Transverse colon (tissue), 4 donors: Measurements from ENCODE around the gene ZMIZ2. TPM values are rescaled to one million over a fixed set of nuclear protein-coding genes. Genes with fewer than 3 reads are reported as not detected.
"Not testable (repeated sequence)": the region's sequence is repeated elsewhere in the genome, so short reads cannot be mapped to it uniquely, and the experiment has no call there.

Experiments
- DNase-seq: peaks from one replicate; pipeline ENCODE4 v3.0.0-alpha.2; 2019
- H3K27ac ChIP-seq, 4 donors: fragments of 200-600 bp; sonication (generic); 2 replicates each; pipeline ENCODE4 v1.5.1; 2016 to 2018; ENCODE audit warnings: inconsistent platforms in 4 of 4
- H3K27me3 ChIP-seq: fragments of 200-600 bp; sonication (generic); 2 replicates; pipeline ENCODE4 v1.5.1; 2017; ENCODE audit warnings: inconsistent platforms
- H3K36me3 ChIP-seq, 4 donors: fragments of 200-600 bp; sonication (generic); 2 replicates each; pipeline ENCODE4 v1.5.1; 2017 to 2019; ENCODE audit warnings: inconsistent platforms in 4 of 4
- H3K4me1 ChIP-seq, 4 donors: fragments of 200-600 bp; sonication (generic); 2 replicates each; pipeline ENCODE4 v1.5.1; 2017 to 2020; ENCODE audit warnings: inconsistent platforms in 4 of 4
- H3K4me3 ChIP-seq, 4 donors: fragments of 200-600 bp; sonication (generic); 1 replicate in 1 of 4; 2 replicates in 3 of 4; pipeline versions ENCODE4 v1.5.1 to v1.6.1; 2017 to 2019; ENCODE audit warnings: inconsistent platforms in 4 of 4
- H3K9me3 ChIP-seq, 2 donors: fragments of 200-600 bp; sonication (generic); 2 replicates each; pipeline ENCODE4 v1.5.1; 2017 to 2019; ENCODE audit warnings: inconsistent platforms in 2 of 2
- EP300 ChIP-seq: sonication (generic); formaldehyde crosslinking; IDR thresholded peaks from one replicate; pipeline ENCODE4 v1.6.1; 2017; ENCODE audit warnings: antibody characterized with exemption, low read depth
- POLR2A ChIP-seq: fragments of 450-650 bp; IDR thresholded peaks from one replicate; pipeline ENCODE4 v1.6.1; 2016; ENCODE audit warnings: antibody characterized with exemption, mild to moderate bottlenecking, moderate library complexity
- POLR2AphosphoS5 ChIP-seq, 3 donors: sonication (generic); formaldehyde crosslinking; IDR thresholded peaks; one replicate each; pipeline ENCODE4 v1.6.1; 2016; ENCODE audit warnings: antibody characterized with exemption in 3 of 3
- WGBS, 2 donors: methylation state at CpG; one replicate each; pipeline ENCODE4 v1.1.5; 2018; ENCODE audit warnings: low coverage in 1 of 2; 5-methylcytosine and 5-hydroxymethylcytosine counted together
- in situ Hi-C, 4 donors: fragments of 200-750 bp; cut with MboI; loops; one replicate each; pipeline versions ENCODE4 v1.15.0 to v1.15.1; 2017; ENCODE audit warnings: low sequenced_read_pairs in 3 of 4, low pct_ligation_motif_present in 1 of 4, low pct_unique_long_range_greater_than_20kb in 1 of 4
- intact Hi-C: fragments of 100-400 bp; cut with DNase I; formaldehyde crosslinking; loops from one replicate; pipeline ENCODE4 v1.15.1; 2023; ENCODE audit warnings: low total_unique reads
- total RNA-seq, 4 donors: library from RNA; depleted of rRNA; stranded (reverse); fragments of >200 nt; gene quantifications; one replicate each; pipeline ENCODE4 v1.1.0, GENCODE V29; 2016
- TF ChIP-seq, protein P1 (sequence below), 5 experiments: fragments of 200-600 bp in 3 of 5; fragments of 450-650 bp in 2 of 5; sonication (generic) in 3 of 5; IDR thresholded peaks; 1 replicate in 2 of 5; 2 replicates in 3 of 5; pipeline ENCODE4 v1.5.1; 2016 to 2017; ENCODE audit warnings: antibody characterized with exemption in 5 of 5, inconsistent platforms in 3 of 5, mild to moderate bottlenecking in 2 of 5, moderate library complexity in 1 of 5

Gene ZMIZ2
- total RNA-seq, 4 donors from 2014 or later, result 40.6 to 92.7 (median 69.3) TPM

DNA sequence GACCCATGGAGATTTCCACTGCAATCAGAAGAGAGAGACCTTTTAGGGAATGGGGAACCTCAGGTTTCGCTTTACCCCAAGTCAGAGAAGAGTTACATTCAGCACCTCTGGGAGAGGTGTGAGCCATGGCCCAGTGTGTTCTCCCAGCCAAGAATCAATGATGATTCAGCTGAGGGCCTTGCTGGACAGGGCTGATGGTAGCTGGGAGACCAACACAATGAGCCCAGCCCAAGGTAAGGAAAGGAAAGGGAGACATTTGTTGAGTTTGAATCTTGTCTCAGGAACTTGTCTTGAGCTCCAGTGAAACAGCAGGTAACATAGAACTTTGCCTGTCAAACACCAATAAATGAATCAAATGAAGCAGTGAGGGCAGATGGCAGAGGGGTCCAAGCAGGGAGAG is 33.8 kb downstream of the ZMIZ2 start:
- intact Hi-C loops, result loop anchor here (10.0 kb wide), 1 partner anchor 48 kb away; no protein-coding TSS in a partner anchor
- in situ Hi-C loops, result no loop called here
- no peak overlapping the region for H3K27ac ChIP-seq
- DNase-seq, result no peak
- H3K4me1 ChIP-seq, result no peaks in the 10 kb centered on the region
- 100% methylated on average over 1 of the region's 1 CpG; no CpG with 5 or more reads in 1 of the 2 donors for WGBS, 2 donors
- H3K36me3 ChIP-seq, result no peaks in the 10 kb centered on the region
- TF ChIP-seq POLR2A (no peak), EP300 (no peak), POLR2AphosphoS5 (IDR thresholded peaks at IDR 0.05) (no peak)
- TF ChIP-seq, protein P1, sequence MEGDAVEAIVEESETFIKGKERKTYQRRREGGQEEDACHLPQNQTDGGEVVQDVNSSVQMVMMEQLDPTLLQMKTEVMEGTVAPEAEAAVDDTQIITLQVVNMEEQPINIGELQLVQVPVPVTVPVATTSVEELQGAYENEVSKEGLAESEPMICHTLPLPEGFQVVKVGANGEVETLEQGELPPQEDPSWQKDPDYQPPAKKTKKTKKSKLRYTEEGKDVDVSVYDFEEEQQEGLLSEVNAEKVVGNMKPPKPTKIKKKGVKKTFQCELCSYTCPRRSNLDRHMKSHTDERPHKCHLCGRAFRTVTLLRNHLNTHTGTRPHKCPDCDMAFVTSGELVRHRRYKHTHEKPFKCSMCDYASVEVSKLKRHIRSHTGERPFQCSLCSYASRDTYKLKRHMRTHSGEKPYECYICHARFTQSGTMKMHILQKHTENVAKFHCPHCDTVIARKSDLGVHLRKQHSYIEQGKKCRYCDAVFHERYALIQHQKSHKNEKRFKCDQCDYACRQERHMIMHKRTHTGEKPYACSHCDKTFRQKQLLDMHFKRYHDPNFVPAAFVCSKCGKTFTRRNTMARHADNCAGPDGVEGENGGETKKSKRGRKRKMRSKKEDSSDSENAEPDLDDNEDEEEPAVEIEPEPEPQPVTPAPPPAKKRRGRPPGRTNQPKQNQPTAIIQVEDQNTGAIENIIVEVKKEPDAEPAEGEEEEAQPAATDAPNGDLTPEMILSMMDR (IDR thresholded peaks at IDR 0.05), result no peak
- H3K4me3 ChIP-seq, result no peak overlapping the region
- no peaks in the 10 kb centered on the region for H3K27me3 ChIP-seq
- no peaks in the 10 kb centered on the region for H3K9me3 ChIP-seq

DNA sequence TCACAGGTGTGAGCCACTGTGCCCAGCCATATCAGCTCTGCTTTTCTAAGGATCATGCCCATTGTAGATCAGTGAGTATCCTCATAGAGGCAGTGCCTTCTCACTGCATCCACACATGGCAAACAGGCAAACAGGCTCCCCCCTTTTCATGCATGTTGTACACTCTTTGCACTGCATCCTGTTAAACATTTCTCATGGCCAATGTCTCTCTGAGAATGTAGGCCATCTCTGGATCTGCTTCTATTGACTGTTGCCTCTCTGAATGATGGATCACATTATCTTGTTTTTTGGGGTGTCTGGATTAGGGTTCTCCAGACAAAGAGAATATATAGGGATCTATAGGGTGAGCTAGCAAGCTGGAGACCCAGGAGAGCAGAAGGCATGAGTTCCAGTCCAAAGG is 34.8 kb downstream of the ZMIZ2 start:
- H3K36me3 ChIP-seq, result no peaks in the 10 kb centered on the region
- H3K4me1 ChIP-seq, result no peaks in the 10 kb centered on the region
- H3K9me3 ChIP-seq, result no peaks in the 10 kb centered on the region
- H3K27ac ChIP-seq, result no peak overlapping the region
- no peaks in the 10 kb centered on the region for H3K27me3 ChIP-seq
- H3K4me3 ChIP-seq, result no peak overlapping the region
- DNase-seq, result no peak
- intact Hi-C loops (loop anchor here (10.0 kb wide), 1 partner anchor 49 kb away; no protein-coding TSS in a partner anchor), in situ Hi-C loops (no loop called here)
- TF ChIP-seq POLR2A (no peak), EP300 (no peak), POLR2AphosphoS5 (IDR thresholded peaks at IDR 0.05) (no peak)
- TF ChIP-seq, protein P1 (IDR thresholded peaks at IDR 0.05), result no peak

DNA sequence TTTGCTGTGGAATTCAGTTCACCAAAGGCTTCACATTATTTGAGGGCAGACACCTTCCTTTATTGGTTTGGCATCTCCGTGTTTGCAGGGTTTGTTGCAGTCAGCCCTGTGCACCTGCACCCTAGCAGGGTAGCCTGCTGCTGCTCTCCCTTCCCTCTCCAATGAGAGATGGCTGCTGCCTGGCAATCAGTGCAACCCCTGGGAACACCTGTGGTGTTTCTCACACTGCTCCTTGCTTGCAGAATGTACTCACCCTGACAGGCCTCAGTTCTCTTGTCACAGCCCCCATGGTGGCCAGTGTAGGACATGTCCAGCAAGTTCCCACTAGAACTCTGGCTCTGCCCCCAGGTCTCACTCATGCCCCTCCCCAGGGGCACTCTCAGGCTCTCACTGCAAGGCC is 35.7 kb downstream of the ZMIZ2 start:
- H3K9me3 ChIP-seq, result no peaks in the 10 kb centered on the region
- no peak overlapping the region for H3K27ac ChIP-seq
- intact Hi-C loops (loop anchor here (10.0 kb wide), 1 partner anchor 50 kb away; no protein-coding TSS in a partner anchor), in situ Hi-C loops (no loop called here)
- H3K27me3 ChIP-seq, result no peaks in the 10 kb centered on the region
- DNase-seq, result no peak
- H3K36me3 ChIP-seq, result no peaks in the 10 kb centered on the region
- H3K4me1 ChIP-seq, result no peaks in the 10 kb centered on the region
- 60 to 86% methylated on average over 1 of the region's 1 CpG for WGBS, 2 donors
- H3K4me3 ChIP-seq, result no peak overlapping the region
- no peak for TF ChIP-seq POLR2A
- no peak for TF ChIP-seq EP300
- TF ChIP-seq POLR2AphosphoS5 (IDR thresholded peaks at IDR 0.05), result no peak
- TF ChIP-seq, protein P1 (IDR thresholded peaks at IDR 0.05), result no peak

DNA sequence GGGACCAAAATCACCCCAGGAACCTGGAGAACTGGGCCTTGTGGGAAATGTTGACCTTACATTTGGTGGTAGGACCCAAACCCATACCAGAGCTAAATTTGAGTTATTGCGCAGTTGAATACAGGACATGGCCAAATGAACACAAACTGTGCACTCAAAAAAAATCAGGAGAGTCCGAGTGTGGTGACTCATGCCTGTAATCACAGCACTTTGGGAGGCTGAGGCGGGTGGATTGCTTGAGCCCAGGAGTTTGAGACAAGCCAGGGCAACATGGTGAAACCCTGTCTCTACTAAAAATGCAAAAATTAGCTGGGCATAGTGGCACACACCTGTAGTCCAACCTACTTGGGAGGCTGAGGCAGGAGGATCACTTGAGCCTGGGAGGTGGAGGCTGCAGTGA is 36.6 kb downstream of the ZMIZ2 start:
- H3K36me3 ChIP-seq, H3K9me3 ChIP-seq, H3K4me1 ChIP-seq, H3K27me3 ChIP-seq, DNase-seq, H3K4me3 ChIP-seq, in situ Hi-C loops, H3K27ac ChIP-seq: not testable (repeated sequence)
- intact Hi-C loops, result loop anchor here (10.0 kb wide), 1 partner anchor 50 kb away; no protein-coding TSS in a partner anchor
- 94 to 95% methylated on average over 3 of the region's 3 CpGs for WGBS, 2 donors

DNA sequence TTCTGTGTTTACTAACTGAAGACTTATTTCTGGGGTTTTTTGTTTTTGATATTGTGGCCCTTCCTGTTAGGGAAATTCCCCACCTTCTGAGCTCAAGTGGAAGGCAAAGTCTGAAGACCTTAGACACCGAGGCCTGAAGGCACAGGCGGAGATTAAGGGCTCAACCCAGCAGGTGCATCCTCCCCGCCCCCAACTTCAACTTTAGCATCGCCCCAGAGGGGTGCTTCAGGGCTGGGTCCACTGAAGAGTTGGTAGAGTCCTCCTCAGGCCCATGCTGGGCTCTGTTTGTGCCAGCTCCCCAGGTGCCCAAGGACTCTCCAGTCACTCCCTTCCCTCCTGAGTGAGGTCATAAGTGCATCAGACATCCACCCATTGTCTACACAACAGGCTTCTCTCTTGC is 38.4 kb downstream of the ZMIZ2 start:
- DNase-seq, result no peak
- TF ChIP-seq EP300 (no peak), POLR2A (no peak), POLR2AphosphoS5 (IDR thresholded peaks at IDR 0.05) (no peak)
- TF ChIP-seq, protein P1 (IDR thresholded peaks at IDR 0.05), result no peak
- no peak overlapping the region for H3K27ac ChIP-seq
- no peak overlapping the region for H3K4me3 ChIP-seq
- in situ Hi-C loops, result no loop called here
- no peaks in the 10 kb centered on the region for H3K9me3 ChIP-seq
- 72% methylated on average over 4 of the region's 4 CpGs; no CpG with 5 or more reads in 1 of the 2 donors for WGBS, 2 donors
- intact Hi-C loops, result loop anchor here (10.0 kb wide), 1 partner anchor 52 kb away; no protein-coding TSS in a partner anchor
- no peaks in the 10 kb centered on the region for H3K4me1 ChIP-seq
- no peaks in the 10 kb centered on the region for H3K36me3 ChIP-seq
- H3K27me3 ChIP-seq, result no peaks in the 10 kb centered on the region
